ENCODE results near the gene RAD50. TPM values are rescaled to one million over a fixed set of nuclear protein-coding genes. Genes with fewer than 3 reads are reported as not detected.

RAD50 gene
- total and polyA plus RNA-seq, 10 of the 15 experiments (the other 5 are each of a cell fraction or from before 2014, with no cell fraction given): 12.8 to 68.6 (median 47.0) TPM

- TF ChIP-seq KLF5 (IDR thresholded peaks at IDR 0.05; ENCODE audit: partially characterized antibody) (no peak), NBN (IDR thresholded peaks at IDR 0.05) (0 out of 2 replicates have a peak, but pooled peaks have one; percentile 25), TCF7 (IDR thresholded peaks at IDR 0.05; ENCODE audit: borderline replicate concordance) (no peak), ZNF687 (IDR thresholded peaks at IDR 0.05) (peak; percentile 87), RELB (IDR thresholded peaks at IDR 0.05; ENCODE audit: low read depth) (no peak), SMC3 (IDR thresholded peaks at IDR 0.05; ENCODE audit: borderline replicate concordance, low read length) (peak; percentile 28; the same call in 1 of the 2 replicates), MYB (IDR thresholded peaks at IDR 0.05; ENCODE audit: borderline replicate concordance, low read depth, low read length) (no peak), NFYB (IDR thresholded peaks at IDR 0.05; ENCODE audit: insufficient read depth, low read depth, low read length) (no peak), SUZ12 (IDR thresholded peaks at IDR 0.05; ENCODE audit: unreplicated experiment) (no peak), BCL3 (IDR thresholded peaks at IDR 0.05; ENCODE audit: borderline replicate concordance, insufficient read depth, low read depth, low read length, poor library complexity, severe bottlenecking) (no peak), RFX5 (IDR thresholded peaks at IDR 0.05; ENCODE audit: low read depth, low read length) (no peak), TCF3 (IDR thresholded peaks at IDR 0.05; ENCODE audit: borderline replicate concordance, insufficient read depth, low read depth, low read length) (no peak), USF2 (IDR thresholded peaks at IDR 0.05; ENCODE audit: borderline replicate concordance, low read depth, low read length) (no peak), DPF2 (IDR thresholded peaks at IDR 0.05) (peak; percentile 63; the same call in 1 of the 2 replicates), ASH2L (IDR thresholded peaks at IDR 0.05; ENCODE audit: borderline replicate concordance, low read depth) (no peak), MEF2B (IDR thresholded peaks at IDR 0.05; ENCODE audit: partially characterized antibody, poor library complexity, severe bottlenecking) (no peak), ZBED1 (IDR thresholded peaks at IDR 0.05; ENCODE audit: borderline replicate concordance) (no peak)
These were observed 99.3 kb downstream of the RAD50 start (continued) for GRCh38 chr5:132655821-132656773.

Data from GM12878 (cell line).